AG10803 (cell line): ENCODE data around the gene FAM221A.
"Not testable (repeated sequence)": the region's sequence is repeated elsewhere in the genome, so short reads cannot be mapped to it uniquely, and the experiment has no call there.

Experiments used
- DNase-seq: peaks from one replicate; pipeline ENCODE4 v3.0.0; 2010; ENCODE audit warnings: low read depth
- H3K4me3 ChIP-seq: 2 replicates; pipeline ENCODE4 v1.5.1; 2011; ENCODE audit warnings: mild to moderate bottlenecking, low read length, control low read depth
- TF ChIP-seq, protein P1 (sequence below): conservative IDR thresholded peaks from 2 replicates; pipeline ENCODE4 v1.5.1; 2011; ENCODE audit warnings: mild to moderate bottlenecking, low read length, control low read depth, inconsistent platforms

FAM221A gene

DNA sequence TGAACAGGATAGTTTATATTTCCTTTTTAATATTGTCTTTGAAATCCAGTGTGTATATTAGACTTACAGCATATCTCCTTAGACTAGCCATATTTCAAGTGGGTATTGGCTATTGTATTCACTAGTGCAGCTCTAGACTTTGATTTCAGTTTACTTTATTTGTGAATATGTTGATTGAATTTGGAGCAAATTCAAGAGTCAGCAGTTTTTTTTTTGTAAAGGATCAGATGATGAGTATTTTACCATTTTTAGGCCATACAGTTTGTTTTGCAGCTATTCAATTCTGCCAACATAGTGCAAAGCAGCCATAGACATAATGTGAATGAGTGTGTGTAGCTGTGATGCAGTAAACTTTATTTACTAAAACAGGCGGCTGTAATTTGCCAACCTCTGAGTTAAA lies 34.6 kb downstream of the FAM221A start:
- TF ChIP-seq, protein P1, sequence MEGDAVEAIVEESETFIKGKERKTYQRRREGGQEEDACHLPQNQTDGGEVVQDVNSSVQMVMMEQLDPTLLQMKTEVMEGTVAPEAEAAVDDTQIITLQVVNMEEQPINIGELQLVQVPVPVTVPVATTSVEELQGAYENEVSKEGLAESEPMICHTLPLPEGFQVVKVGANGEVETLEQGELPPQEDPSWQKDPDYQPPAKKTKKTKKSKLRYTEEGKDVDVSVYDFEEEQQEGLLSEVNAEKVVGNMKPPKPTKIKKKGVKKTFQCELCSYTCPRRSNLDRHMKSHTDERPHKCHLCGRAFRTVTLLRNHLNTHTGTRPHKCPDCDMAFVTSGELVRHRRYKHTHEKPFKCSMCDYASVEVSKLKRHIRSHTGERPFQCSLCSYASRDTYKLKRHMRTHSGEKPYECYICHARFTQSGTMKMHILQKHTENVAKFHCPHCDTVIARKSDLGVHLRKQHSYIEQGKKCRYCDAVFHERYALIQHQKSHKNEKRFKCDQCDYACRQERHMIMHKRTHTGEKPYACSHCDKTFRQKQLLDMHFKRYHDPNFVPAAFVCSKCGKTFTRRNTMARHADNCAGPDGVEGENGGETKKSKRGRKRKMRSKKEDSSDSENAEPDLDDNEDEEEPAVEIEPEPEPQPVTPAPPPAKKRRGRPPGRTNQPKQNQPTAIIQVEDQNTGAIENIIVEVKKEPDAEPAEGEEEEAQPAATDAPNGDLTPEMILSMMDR = no peak
- H3K4me3 ChIP-seq = no peak overlapping the region
- DNase-seq = no peak

DNA sequence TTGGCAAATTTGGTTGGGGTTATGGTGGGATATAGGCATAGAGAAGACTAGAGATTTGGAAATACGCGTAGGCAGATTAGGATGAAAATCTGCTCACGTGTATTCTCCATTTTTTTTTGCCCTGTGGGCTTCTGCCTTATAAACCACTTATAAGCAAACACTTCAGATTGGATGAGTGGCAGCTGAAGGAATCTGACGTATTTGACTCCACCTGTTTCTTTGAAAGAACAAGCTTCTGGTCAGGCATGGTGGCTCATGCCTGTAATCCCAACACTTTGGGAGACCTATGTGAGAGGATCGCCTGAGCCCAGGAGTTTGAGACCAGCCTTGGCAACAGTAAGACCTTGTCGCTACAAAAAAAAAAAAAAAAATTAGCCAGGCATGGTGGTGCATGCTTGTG lies 35.1 kb downstream of the FAM221A start:
- no peak for DNase-seq
- TF ChIP-seq, protein P1 = no peak
- H3K4me3 ChIP-seq = no peak overlapping the region

- DNase-seq = no peak
- TF ChIP-seq, protein P1 = no peak
- H3K4me3 ChIP-seq = no peak overlapping the region
Observed at GRCh38 chr7:23717788-23718187, 37.8 kb downstream of the FAM221A start.

DNA sequence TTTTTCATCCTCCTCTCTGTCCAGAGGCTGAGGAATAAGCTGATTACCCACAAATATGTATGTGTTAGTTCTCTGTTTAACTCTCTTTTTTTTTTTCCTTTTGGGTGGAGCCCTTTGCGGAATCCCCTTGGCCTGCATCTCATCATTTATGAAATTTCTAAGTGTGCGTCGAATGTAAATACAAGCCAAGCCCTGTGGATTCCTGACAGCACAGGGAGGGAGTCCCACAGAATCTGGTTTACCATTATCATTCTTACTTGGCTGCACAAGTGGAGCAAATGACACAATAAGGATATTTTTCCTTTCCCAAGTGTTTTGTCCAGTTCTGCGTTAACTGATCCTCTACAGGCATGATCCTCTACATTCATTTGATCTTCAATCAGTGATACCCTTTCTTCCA lies 41.5 kb downstream of the FAM221A start:
- TF ChIP-seq, protein P1 = no peak
- no peak overlapping the region for H3K4me3 ChIP-seq

GRCh38 chr7:23722587-23723216 lies 42.7 kb downstream of the FAM221A start:
- DNase-seq, H3K4me3 ChIP-seq: not testable (repeated sequence)

More for the DNA sequence above, 41.5 kb downstream of the FAM221A start:
- no peak for DNase-seq

GRCh38 chr7:23724113-23724512 lies 44.1 kb downstream of the FAM221A start:
- DNase-seq, H3K4me3 ChIP-seq: not testable (repeated sequence)

DNA sequence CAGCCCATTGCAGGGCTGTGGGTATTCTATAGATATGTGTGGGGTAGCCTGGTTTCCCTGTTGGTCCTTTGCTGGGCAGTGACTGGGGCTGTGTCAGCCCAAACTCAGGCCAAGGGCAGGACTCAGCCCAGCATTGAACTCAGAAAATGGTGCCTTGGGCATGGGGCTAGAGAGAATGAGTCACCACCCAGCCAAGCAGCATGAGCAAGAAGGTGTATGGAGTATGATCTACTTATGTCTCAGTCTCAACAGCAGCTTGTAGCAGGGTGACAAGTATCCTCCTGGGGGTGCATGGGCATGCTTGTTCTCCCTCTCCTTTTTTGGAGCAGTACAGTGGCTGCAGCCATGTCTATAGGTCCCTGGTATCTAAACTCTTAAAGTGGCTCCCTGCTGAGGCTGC lies 62.1 kb downstream of the FAM221A start:
- no peak for DNase-seq
- no peak overlapping the region for H3K4me3 ChIP-seq
- TF ChIP-seq, protein P1 = no peak

DNA sequence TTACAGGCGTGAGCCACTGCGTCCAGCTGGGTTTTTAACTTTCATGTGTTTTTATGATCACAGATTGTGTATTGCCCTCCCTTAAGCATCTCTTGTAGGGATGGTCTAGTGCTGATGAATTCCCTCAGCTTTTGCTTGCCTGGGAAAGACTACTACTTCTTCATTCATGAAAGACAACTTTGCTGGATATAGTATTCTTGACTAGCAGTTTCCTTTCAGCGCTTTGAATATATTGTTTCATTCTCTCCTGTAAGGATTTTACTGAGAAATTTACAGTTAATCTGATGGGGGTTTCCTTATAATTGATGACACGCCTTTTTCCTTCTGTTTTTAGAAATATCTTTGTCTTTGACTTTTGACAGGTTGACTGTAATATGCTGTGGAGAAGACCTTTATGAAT lies 63.2 kb downstream of the FAM221A start:
- TF ChIP-seq, protein P1 = no peak

More for the DNA sequence above, 63.2 kb downstream of the FAM221A start:
- no peak overlapping the region for H3K4me3 ChIP-seq
- DNase-seq = no peak
